T-helper 2 cell treated with Interferon-gamma antibody and Interleukin-4, amounts not matched to agents 100 ng/mL and 5 ng/mL, for 36 hours (primary cell): ENCODE measurements around the gene TRAT1. TPM values are rescaled to one million over a fixed set of nuclear protein-coding genes. Genes with fewer than 3 reads are reported as not detected.

ENCODE experiments used
- intact Hi-C: fragments of 100-400 bp; cut with micrococcal nuclease; formaldehyde crosslinking; loops from one replicate; pipeline ENCODE4 v1.15.1; 2023
- total RNA-seq: library from RNA; stranded (reverse); gene quantifications from 2 replicates; pipeline ENCODE4 v1.2.3, GENCODE V29; 2022

TRAT1 gene, protein sequence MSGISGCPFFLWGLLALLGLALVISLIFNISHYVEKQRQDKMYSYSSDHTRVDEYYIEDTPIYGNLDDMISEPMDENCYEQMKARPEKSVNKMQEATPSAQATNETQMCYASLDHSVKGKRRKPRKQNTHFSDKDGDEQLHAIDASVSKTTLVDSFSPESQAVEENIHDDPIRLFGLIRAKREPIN
- 99.2 and 102 TPM in 2 replicates for total RNA-seq

DNA sequence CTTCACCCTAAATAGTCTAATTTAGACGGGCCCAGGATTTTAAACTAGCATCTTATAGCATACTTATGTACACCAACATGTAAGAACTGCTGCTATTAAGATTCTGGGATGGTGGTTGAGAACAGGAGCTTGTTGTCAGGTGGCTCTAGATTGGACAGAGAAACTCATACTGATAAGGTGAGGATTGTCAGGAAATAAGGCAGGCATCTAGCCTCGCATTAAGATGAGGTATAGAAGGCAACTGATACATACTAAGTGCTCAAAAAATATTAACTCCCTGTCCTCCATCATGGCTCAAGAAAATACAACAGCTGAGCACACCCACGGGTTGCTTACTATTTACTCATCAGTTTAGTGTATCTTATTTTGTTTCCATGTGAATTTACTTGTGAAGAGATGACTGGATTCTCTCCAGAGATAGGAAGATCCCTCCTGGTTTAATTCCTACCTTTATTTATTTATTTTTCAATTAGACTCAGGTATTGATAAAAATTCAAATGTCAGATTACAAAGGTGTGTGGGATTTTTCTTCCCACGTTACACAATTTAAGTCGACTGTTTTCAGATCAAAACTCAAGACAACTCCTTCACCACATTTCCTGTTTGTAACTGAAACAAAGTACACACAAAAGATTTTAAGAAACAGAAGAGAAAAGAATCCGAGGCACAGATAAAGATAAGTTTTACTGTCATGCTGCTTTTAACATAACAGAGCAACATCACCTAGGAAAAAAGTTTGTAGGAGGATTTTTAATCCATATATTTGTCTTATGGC, at the start of gene TRAT1:
TRAT1 (plus strand) TSS at position 664 of the 775 bp plus-strand sequence. CDS start 142 bp downstream, outside the sequence.
- intact Hi-C loops, result loop anchor here (1.0 to 10.0 kb wide), 8 partner anchors 13 to 1295 kb away; partner anchors contain the start of genes CD47, CIP2A and DZIP3

DNA sequence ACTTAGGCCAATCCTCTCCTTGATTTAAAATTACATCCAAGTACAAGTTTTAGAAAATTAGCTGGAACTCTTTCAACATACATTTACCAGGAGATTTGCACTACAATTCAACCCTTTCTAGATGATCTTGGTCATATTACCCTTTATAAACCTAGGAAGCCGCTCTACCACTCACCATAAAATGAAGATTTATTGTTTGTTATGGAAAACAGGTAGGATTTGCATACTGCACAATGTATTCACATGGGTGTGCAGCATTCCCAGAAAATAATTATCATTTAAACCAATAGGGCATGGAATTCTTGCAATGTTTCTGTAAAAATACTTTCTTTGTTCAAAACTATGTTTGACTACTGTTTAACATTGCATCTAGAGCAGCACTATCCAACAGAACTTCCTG, 46.9 kb upstream of the TRAT1 start:
- intact Hi-C loops, result loop anchor here (5.0 kb wide), 1 partner anchor 42 kb away; no protein-coding TSS in a partner anchor

DNA sequence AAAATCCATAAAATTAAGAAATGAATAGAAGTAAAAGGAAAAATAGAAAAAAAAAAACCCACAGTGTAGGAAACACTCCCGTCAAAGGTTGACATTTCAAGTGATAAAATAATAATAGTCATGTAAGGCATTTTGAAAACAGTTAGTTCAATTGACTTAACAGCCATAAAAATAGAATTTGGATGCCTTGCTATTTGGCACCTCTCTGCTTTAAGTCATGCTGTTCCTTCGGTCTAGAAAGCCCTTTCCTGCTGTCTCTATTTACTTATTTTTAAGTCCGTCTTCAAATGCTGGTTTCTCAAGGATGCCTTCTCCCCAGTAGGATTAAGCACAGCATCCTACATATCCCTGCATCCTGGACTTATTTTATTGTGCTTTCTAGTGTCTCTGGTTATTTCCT, 43.1 kb upstream of the TRAT1 start:
- intact Hi-C loops, result loop anchor here (5.0 kb wide), 1 partner anchor 38 kb away; no protein-coding TSS in a partner anchor

DNA sequence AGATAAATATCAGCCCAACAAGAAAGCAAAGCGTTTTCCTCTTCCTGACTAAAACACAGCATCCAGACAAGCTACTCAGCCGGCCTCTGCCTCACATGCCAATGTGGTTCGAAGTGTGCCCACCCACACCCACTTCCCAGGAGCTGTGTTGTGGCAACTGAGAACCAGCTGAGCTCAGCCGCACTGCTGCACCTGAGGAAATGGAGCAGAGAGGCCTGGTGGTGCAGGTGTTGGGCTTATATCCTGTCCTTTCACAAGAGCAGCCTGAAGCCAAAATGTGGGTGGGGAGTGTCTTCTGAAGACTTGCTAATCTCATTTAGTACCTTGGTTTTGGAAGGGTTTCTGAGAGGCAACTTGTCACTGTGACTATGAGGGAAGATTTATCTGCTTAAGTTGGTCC, 42.4 kb upstream of the TRAT1 start:
- intact Hi-C loops, result no loop called here

DNA sequence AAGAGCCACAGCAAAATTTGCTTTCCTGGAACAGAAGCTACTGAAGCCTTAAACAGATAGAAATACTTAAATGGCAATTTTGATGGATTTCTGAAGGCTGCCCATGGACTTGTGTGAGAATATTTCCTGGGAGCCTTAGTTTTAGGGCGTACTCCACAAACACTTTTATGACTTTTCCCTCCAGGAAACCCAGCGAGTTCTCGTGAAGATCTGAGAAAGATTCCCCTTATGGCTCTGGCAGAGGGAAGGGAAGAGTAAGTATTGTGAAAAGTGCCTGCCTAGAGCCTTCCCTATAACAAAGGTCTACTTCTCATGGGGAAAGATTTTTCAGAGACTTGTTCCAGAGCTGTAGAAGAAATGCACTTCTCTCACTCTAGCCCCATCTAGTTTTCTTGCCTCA, 31.1 kb upstream of the TRAT1 start:
- intact Hi-C loops, result no loop called here

DNA sequence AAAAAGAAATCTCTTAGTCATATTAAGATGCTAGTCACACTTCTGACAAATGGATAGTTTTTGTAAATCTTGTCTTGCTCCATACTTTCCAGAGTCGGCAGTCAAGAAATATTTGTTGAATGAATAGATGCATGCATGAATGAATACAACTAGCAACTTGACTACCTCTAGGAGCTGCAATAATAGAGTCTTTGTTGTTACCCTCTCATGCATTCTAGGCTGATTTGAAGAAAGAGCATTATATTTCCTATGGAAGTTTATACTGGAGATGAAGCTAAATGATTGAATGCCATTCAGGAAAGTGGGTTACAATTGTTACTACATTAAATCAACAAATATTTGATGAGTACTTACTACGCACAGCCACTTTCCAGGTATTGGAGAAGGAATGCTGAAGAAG, 18.1 kb upstream of the TRAT1 start:
- intact Hi-C loops, result no loop called here

DNA sequence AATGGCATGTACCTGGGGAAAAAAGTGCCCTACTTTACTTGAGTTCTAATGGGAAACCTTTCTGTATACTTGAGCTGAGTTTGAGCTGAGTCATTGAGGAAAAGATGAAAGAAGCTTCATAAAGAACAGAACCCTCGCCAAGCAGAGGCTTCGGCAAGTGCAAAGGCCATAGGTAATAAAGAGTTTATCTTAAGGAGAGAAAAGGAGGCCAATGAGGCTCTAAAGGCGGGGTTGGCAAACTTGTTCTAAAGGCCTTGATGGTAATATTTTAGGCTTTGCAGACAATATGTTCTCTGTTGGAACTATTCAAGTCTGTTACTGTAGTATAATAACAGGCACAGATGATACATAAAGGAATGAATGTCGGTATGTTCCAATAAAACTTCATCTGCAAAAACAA, 17.6 kb upstream of the TRAT1 start:
- intact Hi-C loops, result loop anchor here (5.0 kb wide), 1 partner anchor 218 kb away; the partner anchor contains the start of genes CIP2A and DZIP3

DNA sequence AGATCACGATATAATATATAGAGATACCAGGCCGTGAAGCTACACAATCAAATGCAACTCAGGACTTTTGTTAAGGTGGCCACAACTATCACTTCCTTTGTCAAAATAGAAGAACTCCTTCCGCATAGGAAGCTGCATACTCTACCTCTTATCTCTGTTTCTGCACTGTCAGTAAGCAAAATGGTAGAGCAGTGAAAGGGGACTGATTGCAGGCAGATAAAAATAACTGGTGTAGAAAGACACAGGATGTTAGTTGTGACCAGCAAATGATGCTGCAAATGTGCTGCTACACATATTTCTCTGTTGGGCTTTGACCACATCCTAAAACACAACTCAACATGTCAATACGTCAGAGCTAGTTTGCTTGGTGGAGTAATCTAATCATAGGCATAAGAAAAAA, 16.3 kb upstream of the TRAT1 start:
- intact Hi-C loops, result loop anchor here (1.0 to 5.0 kb wide), 4 partner anchors 12 to 219 kb away; partner anchors contain the start of genes CIP2A, DZIP3 and TRAT1

DNA sequence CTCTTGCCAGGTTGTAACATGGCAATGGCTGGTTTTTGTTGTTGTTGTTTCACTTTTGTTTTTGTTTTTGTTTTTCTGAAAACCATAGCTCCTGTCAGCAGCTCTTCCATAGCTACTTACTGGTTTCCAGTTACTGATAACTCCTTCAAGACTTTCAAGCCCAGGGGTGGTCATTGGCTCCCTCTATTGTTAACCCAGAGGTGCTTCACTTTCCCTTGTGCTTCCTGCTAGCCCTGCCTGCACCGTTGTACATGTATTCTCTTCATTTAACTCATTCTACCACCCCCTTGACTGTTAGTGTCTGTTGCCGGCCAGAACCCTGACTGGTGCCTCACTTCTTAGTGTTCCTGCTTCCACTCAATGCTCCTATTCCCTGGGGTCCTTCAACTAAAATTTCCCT, 4.2 kb upstream of the TRAT1 start:
- intact Hi-C loops, result loop anchor here (1.0 to 5.0 kb wide), 5 partner anchors 12 to 328 kb away; no protein-coding TSS in a partner anchor

DNA sequence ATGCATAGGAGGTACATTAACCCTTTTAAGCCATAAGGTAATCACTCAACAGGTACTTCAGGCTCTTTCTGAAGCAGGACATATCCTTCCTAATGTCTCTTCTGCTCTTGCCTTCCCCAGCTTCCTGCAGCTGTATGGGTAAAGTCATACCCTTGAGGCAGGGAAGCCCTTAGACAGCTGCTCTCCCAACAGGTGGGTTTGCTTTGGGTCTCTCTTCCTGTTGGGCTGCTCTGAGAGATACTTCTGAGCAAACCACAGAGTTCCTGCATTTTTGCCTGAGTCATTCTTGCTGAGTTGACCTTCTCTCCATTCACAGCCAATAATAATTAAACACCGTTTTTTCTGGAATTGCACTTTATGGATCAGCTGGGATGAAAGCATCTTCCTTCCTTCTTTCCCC, 2.0 kb upstream of the TRAT1 start:
- intact Hi-C loops, result loop anchor here (5.0 to 10.0 kb wide), 4 partner anchors 77 to 1293 kb away; partner anchors contain the start of gene CD47

DNA sequence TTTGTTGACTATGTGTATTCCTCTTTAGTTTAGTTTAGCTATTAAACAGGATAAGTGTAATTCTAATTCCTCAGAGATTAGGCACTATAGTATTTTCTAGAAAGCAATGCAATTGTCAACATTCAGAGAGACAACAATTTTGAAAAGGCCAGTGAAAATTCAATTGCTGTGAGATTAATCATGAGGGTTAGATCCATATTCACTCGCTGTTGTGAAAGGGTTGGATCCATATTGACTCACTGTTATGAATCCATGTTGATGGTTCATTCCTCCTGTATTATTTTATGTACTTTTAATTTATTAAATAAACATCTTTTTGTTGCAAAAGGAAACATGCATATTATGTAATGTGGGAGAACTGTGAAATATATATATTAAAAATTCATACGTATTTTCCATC, 641 bp downstream of the TRAT1 start:
- intact Hi-C loops, result loop anchor here (2.0 to 10.0 kb wide), 5 partner anchors 74 to 1296 kb away; partner anchors contain the start of genes CD47, CIP2A and DZIP3

DNA sequence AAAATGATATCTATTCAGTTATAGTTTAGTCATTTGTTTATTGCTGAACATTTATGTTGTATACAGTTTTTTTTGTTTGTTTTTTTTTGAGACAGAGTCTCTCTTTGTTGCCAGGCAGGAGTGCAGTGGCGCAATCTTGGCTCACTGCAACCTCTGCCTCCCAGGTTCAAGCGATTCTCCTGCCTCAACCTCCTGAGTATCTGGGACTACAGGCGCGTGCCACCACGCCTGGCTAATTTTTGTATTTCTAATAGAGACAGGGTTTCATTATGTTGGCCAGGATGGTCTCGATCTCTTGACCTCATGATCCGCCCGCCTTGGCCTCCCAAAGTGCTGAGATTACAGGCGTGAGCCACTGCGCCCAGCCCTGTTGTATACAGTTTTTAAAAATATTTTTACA, 1.2 kb downstream of the TRAT1 start:
- intact Hi-C loops, result loop anchor here (2.0 to 10.0 kb wide), 5 partner anchors 73 to 1297 kb away; partner anchors contain the start of genes CD47, CIP2A and DZIP3

DNA sequence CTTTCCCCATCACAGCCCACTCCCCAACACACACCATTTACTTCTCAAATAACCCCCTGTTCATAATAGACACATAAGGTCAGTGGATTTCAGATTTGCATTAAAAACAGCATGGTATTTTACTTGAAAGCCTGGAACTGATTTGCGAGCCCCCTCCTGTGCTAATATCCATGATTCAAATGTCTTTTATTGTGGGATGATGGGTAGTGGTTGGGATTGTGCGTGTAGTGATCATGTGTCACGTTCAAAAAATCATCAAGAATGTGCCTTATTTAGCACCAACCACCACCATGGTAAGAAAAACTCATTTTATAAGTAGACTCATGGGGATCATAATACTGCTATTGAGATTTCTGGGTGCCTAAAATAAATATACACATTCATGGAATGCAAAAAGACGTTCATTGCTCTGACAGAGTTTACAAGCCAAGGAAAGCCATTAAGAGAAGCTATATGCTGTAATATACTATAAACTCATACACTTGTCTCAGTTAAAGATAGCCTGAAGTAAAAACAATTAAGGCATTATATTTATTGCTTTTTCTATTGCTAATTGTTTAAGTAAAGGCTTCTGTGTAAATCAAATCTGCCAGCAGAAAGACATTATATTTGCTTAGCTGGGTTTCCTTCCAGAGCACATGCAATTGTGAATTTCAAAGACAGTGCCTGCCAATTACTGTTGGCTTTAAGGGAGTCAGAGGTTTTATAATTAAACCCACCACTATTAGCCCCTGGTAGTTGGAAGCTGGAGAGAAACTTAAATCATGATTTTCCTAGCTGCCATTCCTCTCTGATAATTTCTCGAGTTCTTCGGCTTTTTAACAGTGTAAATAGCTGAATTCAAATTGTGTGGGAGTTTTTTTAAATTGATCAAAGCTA, 4.0 kb downstream of the TRAT1 start:
- intact Hi-C loops, result loop anchor here (10.0 kb wide), 1 partner anchor 732 kb away; the partner anchor contains the start of gene CD47

DNA sequence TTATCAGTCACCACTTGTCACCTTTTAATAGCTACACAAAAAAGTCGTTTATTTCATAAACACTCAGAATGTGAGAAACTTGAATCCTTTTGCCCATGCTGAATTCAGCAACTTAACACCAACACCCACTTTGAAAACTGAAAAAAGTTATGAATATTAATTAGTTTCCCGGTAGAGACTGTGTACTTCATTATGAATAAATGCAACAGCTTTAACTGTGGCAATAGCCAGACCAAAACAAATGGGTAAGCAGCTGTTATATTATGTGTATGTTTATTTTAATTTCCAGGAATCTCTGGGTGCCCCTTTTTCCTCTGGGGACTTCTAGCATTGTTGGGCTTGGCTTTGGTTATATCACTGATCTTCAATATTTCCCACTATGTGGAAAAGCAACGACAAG, 7.8 kb downstream of the TRAT1 start:
- intact Hi-C loops, result loop anchor here (5.0 kb wide), 1 partner anchor 608 kb away; the partner anchor contains the start of gene IFT57

DNA sequence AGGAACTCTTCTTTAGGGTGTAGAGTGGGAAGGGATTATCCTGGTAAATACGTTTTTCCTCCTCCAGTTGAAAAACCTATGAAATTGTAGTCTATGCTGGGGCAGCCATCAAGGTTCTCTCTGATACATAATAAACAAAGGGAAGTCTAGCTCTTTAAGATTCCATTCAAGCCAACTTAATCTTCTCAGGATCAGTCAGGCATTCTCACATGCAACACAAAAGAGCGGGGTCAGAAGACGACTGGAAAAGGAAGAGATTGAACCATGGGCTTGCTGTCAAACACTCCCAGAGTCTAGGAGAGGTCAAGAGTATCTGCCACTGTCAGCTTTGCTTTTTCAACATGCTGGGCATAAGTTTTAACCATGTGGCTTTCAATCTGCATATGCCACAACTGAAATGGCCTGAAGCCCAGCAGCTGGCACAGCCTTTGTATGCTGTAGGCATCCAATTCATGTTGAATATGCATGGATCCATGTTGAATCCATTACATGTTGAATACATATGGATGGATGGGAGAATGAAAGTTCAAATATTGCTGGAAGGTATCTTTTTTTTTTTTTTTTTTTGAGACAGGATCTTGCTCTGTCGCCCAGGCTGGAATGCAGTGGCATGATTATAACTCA, 8.5 kb downstream of the TRAT1 start:
- intact Hi-C loops, result loop anchor here (5.0 kb wide), 1 partner anchor 609 kb away; the partner anchor contains the start of gene IFT57

DNA sequence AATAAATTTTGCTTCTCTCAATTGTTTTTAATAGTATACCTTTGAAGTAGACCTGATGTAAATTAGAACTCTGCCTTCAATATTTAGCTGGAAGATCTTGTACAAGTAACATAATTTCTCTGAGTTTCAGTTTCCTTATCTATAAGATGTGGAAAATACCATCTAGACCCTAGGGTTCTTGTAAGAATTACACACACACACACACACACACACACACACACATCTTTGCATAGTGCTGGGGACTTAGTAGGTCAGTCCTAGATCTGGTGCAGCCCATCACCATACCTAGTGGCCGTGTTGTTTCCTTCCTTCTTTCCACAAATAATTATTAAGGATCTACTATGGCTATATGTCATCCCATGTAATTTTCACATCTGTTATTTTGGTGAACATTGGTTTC, 11.0 kb downstream of the TRAT1 start:
- intact Hi-C loops, result loop anchor here (2.0 to 5.0 kb wide), 2 partner anchors 15 to 611 kb away; partner anchors contain the start of gene IFT57

DNA sequence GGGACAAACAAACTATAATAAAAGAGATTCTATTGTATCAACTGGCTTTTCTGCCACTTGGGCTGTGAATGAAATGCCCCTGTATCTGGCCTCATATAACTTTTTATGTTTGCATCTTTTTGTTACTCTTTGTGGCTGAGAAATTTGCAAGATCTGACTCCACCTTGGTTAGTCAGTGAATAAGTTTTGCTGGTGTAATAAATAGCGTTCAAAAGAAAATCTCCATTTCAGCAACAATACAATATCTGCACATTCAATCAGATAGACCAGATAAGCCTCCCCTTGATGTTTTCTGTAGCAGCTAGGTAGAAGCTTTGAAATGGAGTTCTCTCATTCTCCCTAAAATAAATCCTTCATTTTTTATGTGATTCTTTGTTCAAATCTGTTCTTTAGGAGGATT, 12.0 kb downstream of the TRAT1 start:
- intact Hi-C loops, result loop anchor here (2.0 to 5.0 kb wide), 2 partner anchors 14 to 612 kb away; partner anchors contain the start of gene IFT57

DNA sequence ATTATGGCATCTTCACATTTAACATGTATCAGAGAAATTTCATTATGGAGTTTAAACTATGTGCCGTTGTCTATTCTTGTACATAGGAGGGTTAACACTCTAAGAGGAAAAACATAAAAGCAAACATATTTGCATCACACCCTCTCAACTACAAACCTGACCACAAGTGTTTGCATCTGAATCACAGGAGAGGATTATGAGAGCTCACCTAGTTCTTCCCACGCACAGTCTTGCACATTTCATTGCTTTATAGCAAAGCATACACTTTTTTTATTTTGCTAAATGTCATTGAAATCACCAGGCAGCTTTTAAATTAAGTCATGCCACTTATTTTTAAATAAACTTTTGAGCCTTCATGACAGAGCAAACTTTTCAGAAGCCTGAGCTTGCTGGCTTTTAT, 12.5 kb downstream of the TRAT1 start:
- intact Hi-C loops, result loop anchor here (1.0 to 5.0 kb wide), 5 partner anchors 13 to 248 kb away; partner anchors contain the start of genes CIP2A, DZIP3 and TRAT1

DNA sequence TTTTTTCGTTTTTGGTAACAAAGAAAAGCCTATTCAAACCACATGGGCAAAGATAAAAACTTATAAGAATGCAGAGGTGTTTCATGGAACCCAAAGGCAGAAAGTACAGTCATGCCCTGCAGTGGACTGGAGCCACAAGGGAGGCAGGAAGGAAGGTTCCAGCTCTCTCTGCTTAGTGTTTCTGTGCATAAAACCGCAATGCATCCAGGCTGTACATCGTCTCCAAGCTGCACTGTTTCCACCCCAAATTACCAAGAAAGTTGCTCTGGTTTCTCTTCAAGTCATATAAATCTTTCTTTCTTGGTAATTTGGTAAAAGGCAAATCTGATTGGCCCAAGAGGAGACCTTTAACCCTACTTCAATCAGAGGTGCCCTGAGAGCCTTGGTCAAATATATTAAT, 15.8 kb downstream of the TRAT1 start:
- intact Hi-C loops, result loop anchor here (5.0 kb wide), 2 partner anchors 74 to 251 kb away; partner anchors contain the start of genes CIP2A and DZIP3

DNA sequence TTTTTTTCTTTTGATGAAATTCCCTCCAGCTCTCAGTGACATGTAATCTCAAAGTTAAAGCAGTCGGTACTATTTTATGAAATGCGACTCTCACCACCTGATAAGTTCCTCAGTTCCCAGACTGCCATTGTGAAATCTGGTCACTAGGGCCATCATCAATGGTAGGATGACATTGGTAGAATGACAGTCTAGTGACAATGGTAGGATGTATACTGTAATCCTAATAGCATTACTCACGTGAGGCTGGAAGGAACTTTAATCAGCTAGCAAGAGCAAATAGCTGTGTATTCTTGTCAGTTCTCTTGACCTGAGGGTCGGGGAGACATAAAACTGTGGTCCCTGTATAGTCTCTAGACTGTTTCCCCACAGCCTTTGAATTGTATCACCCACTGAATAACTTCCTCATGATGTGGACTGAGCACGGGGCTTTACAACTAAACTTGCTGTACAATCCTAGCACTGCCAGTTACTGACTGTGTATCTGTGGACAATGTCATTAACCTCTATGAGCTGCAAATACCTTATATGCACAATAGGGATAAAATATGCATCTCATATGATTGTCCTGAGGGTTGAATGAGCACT, 23.2 kb downstream of the TRAT1 start:
- intact Hi-C loops, result no loop called here
